Measurements from ENCODE around the gene GPR37. TPM values are rescaled to one million over a fixed set of nuclear protein-coding genes. Genes with fewer than 3 reads are reported as not detected.

The GPR37 gene
- total RNA-seq, 2 donors from 2014 or later: not detected

DNA sequence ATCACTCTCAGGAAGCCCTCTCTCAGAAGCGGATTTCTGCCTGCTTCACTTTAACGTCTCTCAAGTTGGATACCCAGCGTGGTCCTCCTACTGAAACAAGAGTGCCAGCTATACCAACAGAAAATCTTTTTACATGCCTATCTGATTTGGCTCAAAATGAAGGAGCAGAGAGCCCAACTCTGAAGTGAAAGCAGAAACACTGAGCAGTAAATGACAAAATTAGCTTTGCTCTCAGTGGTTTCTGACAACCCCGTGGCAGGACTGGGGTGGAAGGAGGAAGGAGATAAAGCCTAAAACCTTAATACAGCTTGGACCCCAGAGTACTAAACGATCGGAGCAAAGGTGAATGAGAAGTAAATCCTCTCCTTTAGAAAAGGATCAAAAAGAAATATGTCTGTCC is 25.1 kb upstream of the GPR37 start:
- no peak for DNase-seq
- no peak for ATAC-seq (replicated peaks in 1 of 2)
- Mint-ChIP-seq H3K27me3 (ENCODE audit: low read depth) (peaks cover 14% of the 10 kb centered on the region), H3K9me3 (no peaks in the 10 kb centered on the region), H3K4me1 (ENCODE audit: low read depth) (no peaks in the 10 kb centered on the region), H3K27ac (no peak overlapping the region), H3K36me3 (ENCODE audit: insufficient read depth in 2 of 2) (no peaks in the 10 kb centered on the region), H3K4me3 (no peak overlapping the region)

DNA sequence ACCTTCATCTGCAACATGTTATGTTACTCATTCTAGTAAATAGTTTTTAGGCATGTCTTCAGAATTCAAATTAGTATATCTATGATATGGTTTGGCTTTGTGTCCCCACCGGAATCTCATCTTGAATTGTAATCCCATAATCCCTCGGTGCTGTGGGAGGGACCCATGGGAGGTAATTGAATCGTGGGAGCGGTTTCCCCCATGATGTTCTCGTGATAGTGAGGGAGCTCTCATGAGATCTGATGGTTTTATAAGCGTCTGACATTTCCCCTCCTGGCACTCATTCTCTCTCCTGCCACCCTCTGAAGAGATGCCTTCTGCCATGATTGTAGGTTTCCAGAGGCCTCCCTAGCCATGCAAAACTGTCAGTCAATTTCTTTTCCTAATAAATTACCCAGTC is 20.4 kb upstream of the GPR37 start:
- H3K4me3 Mint-ChIP-seq: no peak overlapping the region
- H3K27me3 Mint-ChIP-seq (ENCODE audit: low read depth): peaks cover 14% of the 10 kb centered on the region
- DNase-seq: no peak
- ATAC-seq (replicated peaks in 1 of 2): no peak
- no peaks in the 10 kb centered on the region for H3K4me1 Mint-ChIP-seq (ENCODE audit: low read depth)
- H3K9me3 Mint-ChIP-seq: no peaks in the 10 kb centered on the region
- H3K27ac Mint-ChIP-seq: no peak overlapping the region
- H3K36me3 Mint-ChIP-seq (ENCODE audit: insufficient read depth in 2 of 2): no peaks in the 10 kb centered on the region

DNA sequence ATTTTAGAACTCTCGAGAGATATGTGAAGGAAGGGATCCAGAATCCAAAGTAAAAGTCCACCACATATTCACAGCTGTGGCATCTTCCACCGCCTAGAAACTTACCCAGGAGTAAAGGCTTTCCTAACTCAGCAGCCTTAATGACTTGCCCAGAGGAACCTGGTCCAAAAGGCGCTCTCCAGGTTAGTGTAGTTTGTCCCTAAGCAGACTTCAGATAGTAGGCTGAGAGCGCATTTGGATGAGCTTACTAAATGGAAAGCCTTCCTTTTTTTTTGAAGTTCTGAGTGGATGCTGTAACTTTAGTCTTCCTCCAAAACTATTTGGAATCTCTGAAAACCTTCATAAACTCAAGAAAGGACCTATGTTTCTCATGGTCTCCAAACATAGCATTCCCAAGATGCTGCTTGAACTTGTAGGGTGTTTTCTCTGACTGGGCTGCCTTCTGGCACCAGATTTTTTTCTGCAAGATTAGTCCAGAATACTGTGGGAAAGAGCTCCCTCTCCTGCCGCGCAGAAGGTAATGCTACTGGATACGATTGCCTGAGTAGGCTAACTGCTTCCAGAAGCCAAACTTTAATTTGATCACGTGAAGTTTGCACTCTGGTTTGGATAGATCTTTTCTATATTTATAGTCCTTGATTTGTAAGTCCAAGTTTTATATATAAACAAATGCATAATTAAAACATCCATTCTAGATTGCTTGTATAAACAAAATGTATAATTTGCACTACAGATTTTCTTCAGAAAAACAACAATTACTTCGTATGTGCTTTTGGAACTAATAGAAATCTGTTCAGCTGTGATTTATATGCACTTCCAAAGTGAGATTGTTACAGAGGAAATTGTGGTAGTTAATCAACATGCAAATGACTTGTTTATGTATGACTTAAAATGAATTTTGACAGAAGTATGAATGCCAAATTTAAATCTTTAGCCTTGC is 19.6 kb upstream of the GPR37 start:
- no peaks in the 10 kb centered on the region for H3K9me3 Mint-ChIP-seq
- no peak overlapping the region for H3K4me3 Mint-ChIP-seq
- no peaks in the 10 kb centered on the region for H3K4me1 Mint-ChIP-seq (ENCODE audit: low read depth)
- ATAC-seq (replicated peaks in 1 of 2) (no peak), DNase-seq (peak; percentile 12 to 18)
- H3K27ac Mint-ChIP-seq: no peak overlapping the region
- no peaks in the 10 kb centered on the region for H3K36me3 Mint-ChIP-seq (ENCODE audit: insufficient read depth in 2 of 2)
- peaks cover 9% of the 10 kb centered on the region for H3K27me3 Mint-ChIP-seq (ENCODE audit: low read depth)

DNA sequence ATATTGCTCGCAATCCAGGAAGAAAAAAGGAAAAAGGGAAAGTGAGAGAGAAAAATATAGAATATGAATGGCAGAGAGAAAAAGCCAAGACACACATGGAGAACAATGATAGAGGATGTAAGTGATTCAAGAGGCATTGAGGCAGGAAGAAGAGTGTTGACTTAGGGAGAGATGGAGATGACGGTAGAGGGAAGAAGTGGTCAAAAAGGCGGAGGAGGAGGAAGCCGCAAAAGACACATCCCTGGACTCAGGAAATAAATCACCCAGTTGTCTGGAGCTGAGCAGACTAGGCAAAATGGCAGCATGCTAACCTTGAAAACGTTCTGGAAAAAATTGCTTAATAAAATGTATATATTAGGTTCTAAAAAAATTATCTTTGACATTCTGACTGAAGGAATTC is 17.7 kb upstream of the GPR37 start:
- H3K36me3 Mint-ChIP-seq (ENCODE audit: insufficient read depth in 2 of 2): no peaks in the 10 kb centered on the region
- no peaks in the 10 kb centered on the region for H3K4me1 Mint-ChIP-seq (ENCODE audit: low read depth)
- DNase-seq: no peak
- H3K27me3 Mint-ChIP-seq (ENCODE audit: low read depth): no peaks in the 10 kb centered on the region
- H3K4me3 Mint-ChIP-seq: no peak overlapping the region
- H3K27ac Mint-ChIP-seq: no peak overlapping the region
- H3K9me3 Mint-ChIP-seq: no peaks in the 10 kb centered on the region
- no peak for ATAC-seq (replicated peaks in 1 of 2)

DNA sequence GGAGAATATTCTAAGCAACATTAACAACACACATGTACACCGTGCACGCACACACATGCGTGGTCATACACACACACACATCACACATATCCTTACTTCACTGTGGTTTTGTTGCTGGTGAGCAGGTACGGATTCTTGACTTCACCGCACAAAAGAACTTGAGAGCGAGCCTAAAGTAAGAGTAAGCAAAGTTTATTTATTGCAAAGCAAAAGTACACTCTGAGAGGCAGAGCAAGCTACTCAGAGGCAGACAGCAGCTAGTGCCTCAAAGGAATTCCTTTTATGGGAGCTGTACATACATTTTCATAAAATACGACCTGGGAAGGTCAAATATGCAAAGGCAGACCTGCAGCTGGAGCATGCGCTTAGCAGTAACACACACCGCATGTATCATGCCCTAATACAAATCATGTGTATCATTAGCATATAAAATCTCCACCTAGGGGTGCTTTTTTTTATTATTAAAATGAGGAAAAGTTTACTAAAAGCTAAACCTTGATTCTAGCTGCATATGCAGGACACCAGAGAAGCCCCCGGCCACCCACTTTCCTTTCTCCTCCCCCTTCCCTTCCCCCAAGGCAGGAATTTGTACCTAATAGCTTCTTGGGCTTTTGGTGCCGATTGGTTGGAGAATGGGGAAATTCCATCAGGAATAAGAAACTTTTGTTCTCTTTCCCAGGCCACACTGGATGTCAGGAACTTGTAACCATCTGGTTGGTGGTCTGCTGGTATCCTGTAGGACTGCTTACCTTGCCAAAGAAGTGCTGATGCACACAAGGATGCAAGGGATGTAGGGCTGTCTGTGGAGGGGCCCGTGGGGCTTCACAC is 16.5 kb upstream of the GPR37 start:
- Mint-ChIP-seq H3K4me1 (ENCODE audit: low read depth) (no peaks in the 10 kb centered on the region), H3K27ac (no peak overlapping the region), H3K9me3 (no peaks in the 10 kb centered on the region), H3K36me3 (ENCODE audit: insufficient read depth in 2 of 2) (no peaks in the 10 kb centered on the region), H3K27me3 (ENCODE audit: low read depth) (peaks cover 5% of the 10 kb centered on the region), H3K4me3 (no peak overlapping the region)
- ATAC-seq (replicated peaks in 1 of 2) (no peak), DNase-seq (no peak)

DNA sequence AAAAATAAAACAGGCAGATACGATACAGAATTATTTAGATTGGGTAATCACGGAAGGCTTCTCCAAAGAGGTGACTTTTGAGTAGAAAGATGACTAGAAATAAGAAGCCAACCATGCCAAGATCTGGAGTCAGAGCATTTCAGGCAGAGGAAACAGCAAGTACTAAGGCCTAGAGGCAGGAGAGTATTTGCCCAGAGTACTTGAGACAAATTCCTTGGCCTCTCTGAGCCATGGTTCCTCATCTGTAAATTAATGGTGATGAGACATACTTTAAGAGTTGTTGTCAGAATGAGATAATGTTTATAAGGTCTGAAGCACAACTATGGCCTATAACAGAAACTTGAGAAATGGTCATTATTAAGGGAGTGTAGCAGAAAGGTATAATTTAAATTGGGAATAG is 15.8 kb upstream of the GPR37 start:
- Mint-ChIP-seq H3K27ac (no peak overlapping the region), H3K27me3 (ENCODE audit: low read depth) (peaks cover 5% of the 10 kb centered on the region), H3K36me3 (ENCODE audit: insufficient read depth in 2 of 2) (no peaks in the 10 kb centered on the region), H3K9me3 (no peaks in the 10 kb centered on the region), H3K4me1 (ENCODE audit: low read depth) (no peaks in the 10 kb centered on the region), H3K4me3 (no peak overlapping the region)
- no peak for ATAC-seq (replicated peaks in 1 of 2)
- DNase-seq: no peak

DNA sequence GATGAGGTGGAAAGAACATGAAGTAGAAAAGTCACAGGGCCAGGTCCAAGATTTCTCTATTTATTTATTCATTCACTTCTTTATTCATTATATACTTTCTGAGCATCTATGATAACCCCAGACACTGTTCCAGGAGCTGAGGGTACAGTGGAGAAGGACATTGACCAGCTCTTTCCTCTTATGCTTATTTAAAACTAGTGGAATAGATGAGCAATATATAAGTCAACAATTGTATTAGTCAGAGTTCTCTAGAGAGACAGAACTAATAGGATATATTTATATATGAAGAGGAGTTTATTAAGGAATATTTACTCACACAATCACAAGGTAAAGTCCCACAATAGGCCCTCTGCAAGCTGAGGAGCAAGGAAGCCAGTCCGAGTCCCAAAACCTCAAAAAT is 15.0 kb upstream of the GPR37 start:
- no peaks in the 10 kb centered on the region for H3K4me1 Mint-ChIP-seq (ENCODE audit: low read depth)
- ATAC-seq (replicated peaks in 1 of 2): no peak

DNA sequence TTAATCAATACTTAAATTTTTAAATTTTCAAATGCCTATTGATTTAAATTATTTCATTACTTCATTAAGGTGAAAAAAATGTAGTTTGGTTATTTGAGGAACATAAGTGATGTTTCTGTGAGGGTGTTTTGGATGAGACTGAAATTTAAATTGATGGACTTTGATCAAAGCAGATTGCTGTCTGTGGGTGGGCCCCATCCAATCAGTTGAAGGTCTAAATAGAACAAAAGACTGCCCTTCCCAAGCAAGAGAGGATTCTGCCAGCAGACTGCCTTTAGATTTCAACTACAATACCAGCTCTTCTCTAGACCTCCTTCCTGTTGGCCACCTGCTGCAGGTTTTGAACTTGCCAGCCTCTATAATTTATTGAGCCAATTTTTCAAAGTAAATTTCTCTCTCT is 14.5 kb upstream of the GPR37 start:
- Mint-ChIP-seq H3K9me3 (no peaks in the 10 kb centered on the region), H3K4me3 (no peak overlapping the region), H3K27me3 (ENCODE audit: low read depth) (peaks cover 5% of the 10 kb centered on the region), H3K4me1 (ENCODE audit: low read depth) (no peaks in the 10 kb centered on the region), H3K36me3 (ENCODE audit: insufficient read depth in 2 of 2) (no peaks in the 10 kb centered on the region), H3K27ac (no peak overlapping the region)
- DNase-seq (no peak), ATAC-seq (replicated peaks in 1 of 2) (no peak)

More for the DNA sequence above, 15.0 kb upstream of the GPR37 start:
- Mint-ChIP-seq H3K4me3 (no peak overlapping the region), H3K27ac (no peak overlapping the region), H3K27me3 (ENCODE audit: low read depth) (peaks cover 5% of the 10 kb centered on the region), H3K9me3 (no peaks in the 10 kb centered on the region), H3K36me3 (ENCODE audit: insufficient read depth in 2 of 2) (no peaks in the 10 kb centered on the region)
- DNase-seq: no peak

DNA sequence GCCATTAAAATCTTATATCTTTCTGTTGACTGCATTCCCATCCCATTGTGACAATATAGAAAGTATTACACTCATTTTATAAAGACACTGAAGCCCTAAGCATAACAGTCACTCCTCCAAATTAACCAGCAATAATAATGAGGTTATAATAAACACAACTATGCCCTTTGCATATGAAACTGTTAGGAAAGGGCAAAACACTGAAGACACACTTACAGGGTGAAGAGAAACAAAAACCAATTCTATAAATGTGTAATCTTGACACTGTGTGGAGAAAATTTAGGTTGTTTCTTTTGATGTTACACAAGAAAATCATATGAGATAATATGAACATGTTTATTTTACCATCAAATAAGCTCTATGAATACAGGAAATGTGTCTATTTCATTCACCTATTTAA is 14.0 kb upstream of the GPR37 start:
- no peak overlapping the region for H3K27ac Mint-ChIP-seq
- no peaks in the 10 kb centered on the region for H3K9me3 Mint-ChIP-seq
- H3K4me3 Mint-ChIP-seq: no peak overlapping the region

DNA sequence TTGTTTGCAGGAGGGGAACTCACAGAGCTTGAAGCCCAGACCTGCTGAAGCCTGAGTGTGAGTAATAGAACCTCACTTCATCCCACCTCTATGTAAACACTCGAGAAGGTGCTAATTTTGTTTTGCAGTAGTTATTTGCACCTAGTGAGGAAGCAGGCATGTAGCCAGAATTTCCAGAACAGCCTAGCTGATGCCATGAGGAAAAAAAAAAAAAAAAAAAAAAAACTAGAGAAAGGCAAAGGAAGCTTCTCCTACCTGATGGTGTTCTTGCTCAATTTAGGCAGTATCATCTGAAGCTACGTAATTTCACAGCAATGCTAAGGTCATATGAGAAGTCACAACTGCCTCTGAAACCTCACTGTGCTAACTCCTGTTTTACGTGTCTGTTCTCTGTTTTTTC is 13.6 kb upstream of the GPR37 start:
- no peak overlapping the region for H3K4me3 Mint-ChIP-seq
- no peaks in the 10 kb centered on the region for H3K9me3 Mint-ChIP-seq
- H3K36me3 Mint-ChIP-seq (ENCODE audit: insufficient read depth in 2 of 2): no peaks in the 10 kb centered on the region
- no peaks in the 10 kb centered on the region for H3K4me1 Mint-ChIP-seq (ENCODE audit: low read depth)
- H3K27me3 Mint-ChIP-seq (ENCODE audit: low read depth): peaks cover 5% of the 10 kb centered on the region
- ATAC-seq (replicated peaks in 1 of 2) (no peak), DNase-seq (no peak)
- no peak overlapping the region for H3K27ac Mint-ChIP-seq

More for the DNA sequence above, 14.0 kb upstream of the GPR37 start:
- Mint-ChIP-seq H3K36me3 (ENCODE audit: insufficient read depth in 2 of 2) (no peaks in the 10 kb centered on the region), H3K27me3 (ENCODE audit: low read depth) (peaks cover 5% of the 10 kb centered on the region), H3K4me1 (ENCODE audit: low read depth) (no peaks in the 10 kb centered on the region)
- DNase-seq (no peak), ATAC-seq (replicated peaks in 1 of 2) (no peak)

DNA sequence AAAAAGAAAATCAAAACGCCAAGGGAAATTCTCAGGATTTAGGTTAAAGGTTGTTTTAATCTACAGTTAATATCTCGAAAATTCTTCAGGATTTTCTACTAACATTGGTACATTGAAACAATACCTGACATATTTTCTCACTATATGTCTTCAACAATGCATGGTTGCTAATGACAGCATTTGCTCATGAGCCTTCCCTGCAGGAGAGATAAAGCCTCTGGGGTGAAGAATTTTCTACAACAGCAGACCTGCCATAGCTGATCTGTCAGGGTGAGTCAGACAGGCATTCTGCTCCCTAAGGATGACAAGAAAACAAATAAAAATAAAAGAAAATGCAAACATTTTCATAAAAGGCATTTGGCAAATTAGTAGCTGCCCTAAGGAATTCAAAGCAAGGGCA is 11.7 kb upstream of the GPR37 start:
- DNase-seq (no peak), ATAC-seq (replicated peaks in 1 of 2) (no peak)
- peaks cover 25% of the 10 kb centered on the region for H3K27me3 Mint-ChIP-seq (ENCODE audit: low read depth)
- H3K4me1 Mint-ChIP-seq (ENCODE audit: low read depth): no peaks in the 10 kb centered on the region
- H3K4me3 Mint-ChIP-seq: no peak overlapping the region
- H3K36me3 Mint-ChIP-seq (ENCODE audit: insufficient read depth in 2 of 2): no peaks in the 10 kb centered on the region
- no peak overlapping the region for H3K27ac Mint-ChIP-seq
- no peaks in the 10 kb centered on the region for H3K9me3 Mint-ChIP-seq

DNA sequence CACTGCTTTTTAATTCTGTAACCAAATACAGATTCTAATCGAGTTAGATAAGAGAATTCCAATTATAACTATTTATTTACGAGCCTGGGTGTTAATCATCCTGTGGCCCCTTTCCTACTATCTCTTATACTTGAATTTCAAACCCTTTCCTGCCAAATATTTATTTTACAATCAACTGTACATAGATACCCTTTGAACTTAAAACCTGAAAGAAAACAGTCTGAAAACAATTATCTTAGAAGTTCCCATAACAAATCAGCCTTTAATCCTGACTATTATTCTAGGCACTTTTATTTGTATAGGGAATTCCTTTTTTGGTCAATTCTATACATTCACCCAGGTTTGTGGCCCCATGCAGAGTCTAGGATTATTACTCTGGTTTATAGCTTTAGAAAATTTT is 10.6 kb upstream of the GPR37 start:
- H3K36me3 Mint-ChIP-seq (ENCODE audit: insufficient read depth in 2 of 2): no peaks in the 10 kb centered on the region

DNA sequence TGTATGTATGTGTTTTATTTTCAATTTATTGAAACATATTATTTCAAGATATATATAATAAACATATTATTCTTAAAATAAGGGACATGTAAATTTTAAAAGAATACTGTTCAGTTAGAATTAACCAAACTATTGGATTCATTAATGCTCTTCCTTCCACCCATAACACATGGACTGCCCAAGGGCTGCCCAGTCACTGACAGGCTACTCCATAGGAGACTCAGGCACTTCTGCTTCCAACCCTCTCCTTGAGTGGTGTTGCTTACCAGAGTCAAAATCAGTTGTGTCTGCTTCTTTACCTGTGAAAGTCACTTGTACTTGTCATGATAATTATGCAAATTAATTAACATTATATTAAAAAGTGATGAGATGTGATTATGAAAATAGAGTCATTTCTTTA is 9.8 kb upstream of the GPR37 start:
- no peaks in the 10 kb centered on the region for H3K36me3 Mint-ChIP-seq (ENCODE audit: insufficient read depth in 2 of 2)

More for the DNA sequence above, 10.6 kb upstream of the GPR37 start:
- no peaks in the 10 kb centered on the region for H3K4me1 Mint-ChIP-seq (ENCODE audit: low read depth)
- ATAC-seq (replicated peaks in 1 of 2): no peak
- H3K27me3 Mint-ChIP-seq (ENCODE audit: low read depth): peaks cover 35% of the 10 kb centered on the region
- no peak for DNase-seq
- no peak overlapping the region for H3K27ac Mint-ChIP-seq
- no peak overlapping the region for H3K4me3 Mint-ChIP-seq
- no peaks in the 10 kb centered on the region for H3K9me3 Mint-ChIP-seq

More for the DNA sequence above, 9.8 kb upstream of the GPR37 start:
- Mint-ChIP-seq H3K9me3 (no peaks in the 10 kb centered on the region), H3K4me1 (ENCODE audit: low read depth) (no peaks in the 10 kb centered on the region), H3K4me3 (no peak overlapping the region), H3K27me3 (ENCODE audit: low read depth) (peaks cover 42% of the 10 kb centered on the region), H3K27ac (no peak overlapping the region)
- DNase-seq: no peak
- ATAC-seq (replicated peaks in 1 of 2): no peak

Data from activated T-cell treated with anti-CD3 and anti-CD28 coated beads, Interleukin-2, amount 50 U/mL, for 72 hours (primary cell).